GM19455 (cell line): ENCODE measurements around the gene CTDP1.
"Not testable (repeated sequence)": the region's sequence is repeated elsewhere in the genome, so short reads cannot be mapped to it uniquely, and the experiment has no call there.

Source experiments
- ATAC-seq: cut with Tn5 transposase; IDR thresholded peaks from one replicate; pipeline ENCODE4 v1.9.1; 2021; ENCODE audit not compliant: unreplicated experiment

CTDP1 gene

DNA sequence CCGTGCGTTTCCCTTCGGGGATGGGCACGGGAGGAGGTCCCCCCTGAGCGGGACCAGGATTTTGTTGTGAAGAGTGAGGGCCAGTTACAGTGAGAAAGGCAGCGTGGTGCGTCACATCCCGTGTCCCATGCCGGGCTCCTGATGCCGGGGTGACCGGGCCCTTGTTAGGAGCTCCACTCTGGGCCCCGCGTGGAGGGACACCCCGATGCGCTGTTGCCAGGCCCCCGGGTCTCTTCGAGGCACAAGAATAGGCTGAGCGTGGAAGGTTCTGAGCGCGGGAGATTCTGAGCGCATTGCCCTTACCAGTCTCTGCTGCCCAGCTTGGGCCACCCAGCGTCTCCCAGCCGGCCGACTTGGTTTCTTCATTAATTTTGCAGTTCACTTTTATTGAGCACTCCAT is 17.6 kb downstream of the CTDP1 start:
- ATAC-seq, result no peak

DNA sequence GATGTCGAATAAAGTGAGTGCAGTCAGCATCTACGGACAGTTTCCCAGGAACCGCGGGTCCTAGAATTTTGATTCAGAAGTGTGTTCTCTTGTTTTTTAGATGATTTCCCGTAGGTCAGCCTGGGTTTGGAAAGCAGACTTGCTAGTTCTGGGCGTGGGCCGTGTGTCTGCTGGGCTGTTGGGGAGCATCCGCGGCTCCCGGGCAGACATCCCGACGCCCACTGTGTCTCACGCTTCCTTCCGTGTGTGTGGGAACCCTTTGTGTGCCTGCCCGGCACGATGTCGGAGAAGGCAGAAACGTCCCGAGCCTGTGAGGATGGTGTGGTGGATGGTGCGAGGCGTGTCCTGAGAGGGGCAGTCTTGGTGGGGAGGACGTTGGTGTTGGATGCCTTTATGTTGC is 18.4 kb downstream of the CTDP1 start:
- ATAC-seq, result no peak

- no peak for ATAC-seq
Measured at GRCh38 chr18:79698668-79699335, 19.2 kb downstream of the CTDP1 start.

DNA sequence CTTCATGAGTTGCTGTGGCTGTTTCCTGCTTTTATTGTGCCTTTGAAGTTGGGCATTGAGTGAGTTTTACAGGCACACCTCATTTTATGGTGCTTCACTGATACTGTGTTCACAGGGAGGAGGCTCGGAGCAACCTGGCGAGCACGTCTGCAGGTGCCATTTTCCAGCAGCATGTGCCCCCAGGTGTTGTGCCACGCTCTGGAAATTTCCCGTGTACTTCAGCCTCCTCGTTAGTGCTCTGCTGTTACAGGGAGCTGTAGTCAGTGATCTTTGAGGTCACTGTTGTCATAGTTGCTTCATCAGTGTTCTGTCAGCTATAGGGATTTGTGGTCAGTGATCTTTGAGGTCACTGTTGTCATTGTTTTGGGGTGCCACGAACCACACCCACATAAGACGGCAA is 20.1 kb downstream of the CTDP1 start:
- no peak for ATAC-seq

- ATAC-seq, result no peak
Measured at GRCh38 chr18:79702906-79703305, 23.3 kb downstream of the CTDP1 start.

GRCh38 chr18:79704631-79705030 is 25.0 kb downstream of the CTDP1 start:
- no peak for ATAC-seq

- ATAC-seq, result no peak
Measured at GRCh38 chr18:79705272-79705671, 25.7 kb downstream of the CTDP1 start.

DNA sequence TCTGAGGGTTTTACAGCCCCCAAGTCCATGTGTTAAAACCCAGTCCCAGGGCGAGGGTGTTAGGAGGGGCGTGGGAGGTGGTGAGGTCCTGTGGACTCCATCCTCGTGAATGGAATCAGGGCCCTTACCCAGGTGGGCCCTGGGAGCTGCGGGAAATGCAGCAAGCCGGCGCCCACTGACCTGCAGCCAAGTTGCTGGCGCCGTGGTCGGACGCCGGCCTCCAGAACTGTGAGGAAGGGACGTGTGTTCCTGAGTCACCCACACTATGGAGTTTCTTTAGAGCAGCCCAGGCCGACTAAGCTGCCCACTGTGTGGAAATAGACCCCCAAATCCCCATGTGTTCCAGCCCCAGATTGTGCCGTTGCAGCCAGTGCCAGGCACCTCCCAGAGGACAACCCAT is 26.4 kb downstream of the CTDP1 start:
- no peak for ATAC-seq

DNA sequence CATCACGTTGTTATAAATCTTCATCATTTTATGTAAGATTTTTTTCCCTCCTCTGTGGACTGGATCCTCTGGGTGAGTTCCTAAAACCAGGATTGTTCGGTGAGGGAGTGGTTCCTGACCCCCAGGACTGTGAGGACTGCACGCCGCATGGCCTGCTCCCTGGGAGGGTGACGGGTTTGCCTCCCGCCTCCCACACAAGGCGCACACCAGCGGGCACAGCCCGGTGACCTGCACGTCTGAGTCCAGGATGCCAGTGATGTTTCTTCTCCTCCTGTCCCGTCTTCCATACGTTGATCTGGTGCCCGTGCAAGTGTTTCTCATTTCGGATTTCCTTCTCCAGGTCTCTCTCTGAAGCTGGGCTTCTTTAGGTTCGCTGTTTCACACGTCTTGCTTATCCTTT is 27.1 kb downstream of the CTDP1 start:
- ATAC-seq, result no peak

DNA sequence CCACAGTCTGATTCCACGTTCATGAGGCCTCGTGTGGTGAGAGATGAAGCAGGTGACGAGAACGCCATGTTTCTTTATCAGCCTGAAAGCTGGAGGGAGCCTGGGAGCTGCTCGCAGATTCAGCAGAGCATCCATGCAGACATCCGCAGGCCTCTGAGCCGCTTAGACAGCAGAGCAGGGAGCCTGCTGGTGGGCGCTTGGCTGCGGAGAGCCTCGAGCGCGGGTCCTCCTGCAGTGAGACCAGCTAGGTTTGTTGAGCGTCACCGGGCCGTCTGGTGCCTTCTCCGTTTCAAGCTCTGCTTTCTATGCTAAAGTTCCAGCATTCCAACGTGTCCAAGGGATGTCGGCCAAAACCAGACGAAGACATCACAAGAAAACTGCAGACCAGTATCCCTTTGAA is 27.6 kb downstream of the CTDP1 start:
- no peak for ATAC-seq

DNA sequence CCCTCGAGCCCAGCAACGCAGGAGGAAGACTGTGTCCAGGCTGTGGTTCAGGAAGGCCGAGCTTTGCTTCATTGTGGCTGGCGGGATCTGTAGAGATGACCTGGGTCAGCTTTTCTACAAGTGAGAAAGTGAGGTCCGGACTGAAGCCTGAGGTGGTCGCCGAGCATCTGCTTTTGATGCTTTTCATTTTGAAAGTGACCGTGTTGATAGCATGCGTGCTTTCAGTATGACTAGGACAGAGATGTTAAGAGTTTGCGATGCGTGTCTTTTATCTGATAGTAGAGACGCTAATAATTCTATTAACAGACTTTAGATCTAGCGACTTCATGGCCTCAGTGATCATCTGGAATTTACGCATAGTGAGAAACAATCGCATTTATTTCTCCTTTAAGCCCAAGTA is 28.1 kb downstream of the CTDP1 start:
- no peak for ATAC-seq

DNA sequence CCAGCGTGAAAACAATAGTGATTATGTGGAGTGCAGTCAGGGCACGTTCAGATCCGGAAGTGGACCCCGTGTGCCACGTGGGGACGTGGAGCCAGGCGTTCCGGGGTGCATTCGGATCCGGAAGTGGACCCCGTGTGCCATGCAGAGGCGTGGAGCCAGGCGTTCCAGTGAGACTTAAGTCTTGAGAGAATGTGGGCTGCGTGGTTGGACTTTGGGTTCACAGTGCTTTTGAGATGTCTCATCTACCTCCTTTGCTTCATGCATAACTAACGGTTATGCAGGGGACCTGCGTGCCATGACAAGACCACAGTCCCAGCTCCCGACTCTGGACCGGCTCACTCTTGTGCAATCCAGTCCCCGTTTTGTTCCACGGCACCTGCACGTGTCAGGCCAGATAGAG is 28.8 kb downstream of the CTDP1 start:
- no peak for ATAC-seq

DNA sequence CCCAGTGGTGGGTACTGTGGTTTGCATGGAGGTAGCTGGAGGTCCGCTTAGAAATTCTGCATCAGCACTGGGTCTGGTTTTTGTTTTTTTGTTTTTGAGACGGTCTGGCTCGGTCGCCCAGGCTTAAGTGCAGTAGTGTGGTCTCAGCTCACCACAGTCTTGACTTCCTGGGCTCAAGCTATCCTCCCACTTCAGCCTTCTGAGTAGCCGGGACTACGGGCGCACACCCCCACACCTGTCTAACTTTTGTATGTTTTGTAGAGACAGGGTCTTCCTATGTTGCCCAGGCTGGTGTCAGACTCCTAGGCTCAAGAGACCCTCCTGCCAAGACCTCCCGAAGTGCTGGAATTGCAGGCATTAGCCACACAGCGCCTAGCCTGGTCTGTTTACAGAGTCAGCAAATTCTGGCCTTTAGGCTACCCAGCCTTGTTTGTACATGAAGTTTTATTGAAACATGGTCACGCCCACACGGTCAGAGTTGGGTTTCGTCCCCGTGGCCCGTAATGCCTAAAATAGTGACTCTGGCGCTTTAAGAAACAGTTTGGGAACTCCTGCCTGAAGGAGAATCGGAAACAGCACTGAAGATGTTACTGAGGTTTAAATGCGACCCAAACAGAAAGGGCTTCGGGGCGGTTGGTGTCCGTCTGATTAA is 32.7 kb downstream of the CTDP1 start:
- ATAC-seq, result no peak

GRCh38 chr18:79713341-79713740 is 33.7 kb downstream of the CTDP1 start:
- ATAC-seq, result no peak

DNA sequence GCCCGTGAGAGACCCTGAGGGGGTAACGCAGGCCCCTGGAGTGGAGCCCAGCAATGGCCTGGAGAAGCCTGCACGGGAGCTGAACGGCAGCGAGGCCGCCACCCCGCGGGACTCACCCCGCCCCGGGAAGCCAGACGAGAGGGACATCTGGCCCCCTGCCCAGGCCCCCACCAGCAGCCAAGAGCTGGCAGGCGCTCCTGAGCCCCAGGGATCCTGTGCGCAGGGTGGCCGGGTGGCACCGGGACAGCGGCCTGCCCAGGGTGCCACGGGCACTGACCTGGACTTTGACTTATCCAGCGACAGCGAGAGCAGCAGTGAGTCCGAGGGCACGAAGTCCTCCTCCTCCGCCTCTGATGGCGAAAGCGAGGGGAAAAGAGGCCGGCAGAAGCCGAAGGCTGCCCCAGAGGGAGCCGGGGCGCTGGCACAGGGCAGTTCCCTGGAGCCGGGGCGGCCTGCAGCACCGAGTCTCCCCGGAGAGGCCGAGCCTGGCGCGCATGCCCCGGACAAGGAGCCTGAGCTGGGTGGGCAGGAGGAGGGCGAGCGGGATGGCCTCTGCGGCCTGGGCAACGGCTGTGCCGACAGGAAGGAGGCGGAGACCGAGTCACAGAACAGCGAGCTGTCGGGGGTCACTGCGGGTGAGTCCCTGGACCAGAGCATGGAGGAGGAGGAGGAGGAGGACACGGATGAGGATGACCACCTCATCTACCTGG is 35.1 kb downstream of the CTDP1 start:
- no peak for ATAC-seq

GRCh38 chr18:79715280-79715679 is 35.7 kb downstream of the CTDP1 start:
- ATAC-seq, result no peak

DNA sequence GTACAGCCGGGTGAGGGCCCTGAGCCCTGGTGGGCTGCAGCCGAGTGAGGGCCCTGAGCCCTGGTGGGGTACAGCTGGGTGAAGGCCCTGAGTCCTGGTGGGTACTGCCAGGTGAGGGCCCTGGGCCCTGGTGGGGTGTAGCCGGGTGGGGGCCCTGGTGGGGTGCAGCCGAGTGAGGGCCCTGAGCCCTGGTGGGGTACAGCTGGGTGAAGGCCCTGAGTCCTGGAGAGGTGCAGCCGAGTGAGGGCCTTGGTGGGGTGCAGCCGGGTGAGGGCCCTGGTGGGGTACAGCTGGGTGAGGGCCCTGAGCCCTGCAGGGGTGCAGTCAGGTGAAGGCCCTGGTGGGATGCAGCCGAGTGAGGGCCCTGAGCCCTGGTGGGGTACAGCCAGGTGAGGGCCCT is 37.5 kb downstream of the CTDP1 start:
- no peak for ATAC-seq

GRCh38 chr18:79717555-79718074 is 38.0 kb downstream of the CTDP1 start:
- ATAC-seq, result no peak

- no peak for ATAC-seq
Measured at GRCh38 chr18:79718126-79718525, 38.5 kb downstream of the CTDP1 start.

DNA sequence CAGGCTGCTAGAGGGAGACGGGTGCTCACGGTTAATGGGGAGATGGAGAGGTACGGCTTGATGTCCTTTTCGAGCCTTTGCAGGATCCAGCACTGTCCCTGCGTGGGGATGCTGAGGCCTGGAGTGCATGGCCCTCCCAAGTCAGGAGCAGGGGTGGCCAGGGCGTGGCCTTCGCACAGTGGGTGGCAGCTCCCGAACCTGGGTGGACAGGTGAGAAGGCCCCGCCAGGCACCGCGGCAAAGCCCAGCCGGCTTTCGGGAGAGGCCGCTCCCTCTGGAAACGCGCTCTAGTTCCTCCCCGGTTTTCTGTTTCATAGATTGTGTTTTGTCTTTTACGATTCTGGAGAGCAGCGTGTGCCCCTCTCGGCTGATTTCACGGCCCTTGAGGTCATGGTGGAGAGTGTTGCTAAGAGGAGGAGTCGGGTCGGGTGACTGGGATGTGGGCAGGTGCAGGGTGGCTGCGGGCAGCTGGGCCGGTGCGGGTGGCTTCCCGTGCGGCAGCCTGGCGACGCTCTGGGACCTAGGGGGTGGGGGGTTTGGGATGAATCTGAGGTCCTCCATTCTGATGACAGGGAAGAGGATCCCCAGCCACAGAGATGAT is 39.4 kb downstream of the CTDP1 start:
- no peak for ATAC-seq

GRCh38 chr18:79719478-79720358 is 40.1 kb downstream of the CTDP1 start:
- ATAC-seq, result not testable (repeated sequence)
